Hepatocyte (in vitro differentiated cells): Measurements from ENCODE around the gene BMP2.

Source experiments
- CTCF ChIP-seq: fragments of 200-600 bp; sonication (generic); IDR thresholded peaks from 2 replicates; pipeline ENCODE4 v1.5.1; 2016; ENCODE audit warnings: antibody characterized with exemption, mild to moderate bottlenecking; ENCODE audit not compliant: poor library complexity
- EZH2 ChIP-seq: fragments of 200-600 bp; sonication (generic); IDR thresholded peaks from 2 replicates; pipeline ENCODE4 v1.6.1; 2016; ENCODE audit warnings: antibody characterized with exemption, mild to moderate bottlenecking, borderline replicate concordance
- EZH2phosphoT487 ChIP-seq: fragments of 200-600 bp; sonication (generic); IDR thresholded peaks from one replicate; pipeline ENCODE4 v1.6.1; 2018; ENCODE audit warnings: antibody characterized with exemption, mild to moderate bottlenecking, low read depth, moderate library complexity; ENCODE audit not compliant: unreplicated experiment, severe bottlenecking

DNA sequence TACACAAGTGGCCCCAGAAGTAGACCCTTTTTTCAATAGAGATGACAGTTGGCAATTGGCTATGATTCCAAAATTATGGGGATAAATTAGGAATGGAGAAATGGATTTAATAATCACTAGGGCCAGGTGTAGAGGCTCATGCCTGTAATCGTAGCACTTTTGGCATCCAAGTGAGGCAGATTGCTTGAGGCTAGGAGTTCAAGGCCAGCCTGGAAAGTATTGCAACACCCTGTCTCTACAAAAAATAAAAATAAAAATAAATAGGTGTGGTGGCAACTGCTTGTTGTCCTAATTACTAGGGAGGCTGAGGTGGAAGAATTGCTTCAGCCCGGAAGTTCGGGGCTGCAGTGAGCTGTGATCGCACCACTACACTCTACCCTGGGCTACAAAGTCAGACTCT, 60.0 kb downstream of the BMP2 start:
- TF ChIP-seq EZH2phosphoT487 (no peak), EZH2 (no peak), CTCF (no peak)
